ENCODE data around the gene C1orf53. TPM values are rescaled to one million over a fixed set of nuclear protein-coding genes. Genes with fewer than 3 reads are reported as not detected.
"Not testable (repeated sequence)": the region's sequence is repeated elsewhere in the genome, so short reads cannot be mapped to it uniquely, and the experiment has no call there.

C1orf53 gene
- 10 to 100 TPM in 7 of 9 donors, 1 to 10 TPM in 2; 8.9 to 63.8 (median 15.3) TPM for total RNA-seq
- 10 to 100 TPM; 10.4 to 20.5 (median 15.4) TPM for polyA plus RNA-seq
- long read RNA-seq, donor 1, transcript C1orf53-201 (3 exons, 588 nt) = major isoform, 23 of 23 reads
- long read RNA-seq, donor 1, partial matches to known transcripts = 0 of 23 reads
- long read RNA-seq, donor 1, other reads (novel, unspliced or antisense) = 0 of 23 reads
- long read RNA-seq, donor 2, transcript C1orf53-201 (3 exons, 588 nt) = major isoform, 19 of 19 reads
- long read RNA-seq, donor 2, partial matches to known transcripts = 0 of 19 reads
- long read RNA-seq, donor 2, other reads (novel, unspliced or antisense) = 0 of 19 reads
- long read RNA-seq, donor 3, transcript C1orf53-201 (3 exons, 588 nt) = major isoform, 12 of 12 reads
- long read RNA-seq, donor 3, partial matches to known transcripts = 0 of 12 reads
- long read RNA-seq, donor 3, other reads (novel, unspliced or antisense) = 0 of 12 reads
- long read RNA-seq, donor 4, transcript C1orf53-201 (3 exons, 588 nt) = major isoform, 9 of 11 reads
- long read RNA-seq, donor 4, partial matches to known transcripts = 0 of 11 reads
- long read RNA-seq, donor 4, other reads (novel, unspliced or antisense) = 2 of 11 reads
- long read RNA-seq, donor 5, transcript C1orf53-201 (3 exons, 588 nt) = major isoform, 12 of 16 reads
- long read RNA-seq, donor 5, partial matches to known transcripts = 1 of 16 reads
- long read RNA-seq, donor 5, other reads (novel, unspliced or antisense) = 3 of 16 reads
- long read RNA-seq, donor 6, transcript C1orf53-201 (3 exons, 588 nt) = major isoform, 6 of 9 reads
- long read RNA-seq, donor 6, partial matches to known transcripts = 1 of 9 reads
- long read RNA-seq, donor 6, other reads (novel, unspliced or antisense) = 2 of 9 reads
- long read RNA-seq, donor 7, transcript C1orf53-201 (3 exons, 588 nt) = major isoform, 11 of 11 reads
- long read RNA-seq, donor 7, partial matches to known transcripts = 0 of 11 reads
- long read RNA-seq, donor 7, other reads (novel, unspliced or antisense) = 0 of 11 reads
- long read RNA-seq, donor 8, transcript C1orf53-201 (3 exons, 588 nt) = major isoform, 16 of 18 reads
- long read RNA-seq, donor 8, partial matches to known transcripts = 0 of 18 reads
- long read RNA-seq, donor 8, other reads (novel, unspliced or antisense) = 0 of 18 reads
- long read RNA-seq, donor 9, transcript C1orf53-201 (3 exons, 588 nt) = major isoform, 19 of 19 reads
- long read RNA-seq, donor 9, partial matches to known transcripts = 0 of 19 reads
- long read RNA-seq, donor 9, other reads (novel, unspliced or antisense) = 0 of 19 reads
- long read RNA-seq, donor 10, transcript C1orf53-201 (3 exons, 588 nt) = major isoform, 9 of 9 reads
- long read RNA-seq, donor 10, partial matches to known transcripts = 0 of 9 reads
- long read RNA-seq, donor 10, other reads (novel, unspliced or antisense) = 0 of 9 reads

- H3K9me3 ChIP-seq (replicated peaks in 1 of 3) = no peaks in the 10 kb centered on the region
- intact Hi-C loops (cut with DNase I) = no loop called here
- no peaks in the 10 kb centered on the region for H3K36me3 ChIP-seq (replicated peaks in 1 of 2)
- peaks cover 0 to 5% of the 10 kb centered on the region in 2 donors for H3K4me1 ChIP-seq (replicated peaks in 1 of 2)
- 0 to 2% (median 0%) methylated on average over 9 to 90 of the region's 90 CpGs for WGBS, 4 donors
- peak within 1 kb of the TSS; percentile 48 to 92 (median 90) for H3K27ac ChIP-seq
- TF ChIP-seq CTCF (IDR thresholded peaks at IDR 0.05) (no peak), POLR2A (IDR thresholded peaks at IDR 0.05) (peak; percentile 39 to 49)
- H3K27me3 ChIP-seq = no peaks in the 10 kb centered on the region
- peak within 1 kb of the TSS; percentile 39 to 91 (median 78) for H3K4me3 ChIP-seq
- peak; percentile 85 to 90 (median 86) for DNase-seq
Observed at GRCh38 chr1:197902454-197903195, at the start of gene C1orf53. Gene C1orf53, plus strand, starts transcription at chr1:197902630. Its CDS starts 20 bp downstream, at chr1:197902650.

GRCh38 chr1:197855751-197856150 lies 46.7 kb upstream of the C1orf53 start:
- H3K9me3 ChIP-seq (replicated peaks in 1 of 3); H3K27me3 ChIP-seq; H3K27ac ChIP-seq; intact Hi-C loops (cut with DNase I); DNase-seq; H3K36me3 ChIP-seq (replicated peaks in 1 of 2); H3K4me3 ChIP-seq; H3K4me1 ChIP-seq (replicated peaks in 1 of 2): not testable (repeated sequence)
- WGBS, 4 donors = 64 to 75% (median 70%) methylated on average over 2 of the region's 2 CpGs

- no peak overlapping the region for H3K4me3 ChIP-seq
- TF ChIP-seq POLR2A (IDR thresholded peaks at IDR 0.05) (no peak), CTCF (IDR thresholded peaks at IDR 0.05) (no peak)
- H3K27me3 ChIP-seq = no peaks in the 10 kb centered on the region
- no peak for DNase-seq
- no peak overlapping the region for H3K27ac ChIP-seq
- 63 to 71% (median 67%) methylated on average over 2 of the region's 2 CpGs for WGBS, 4 donors
- H3K36me3 ChIP-seq (replicated peaks in 1 of 2) = no peaks in the 10 kb centered on the region
- no peaks in the 10 kb centered on the region for H3K9me3 ChIP-seq (replicated peaks in 1 of 3)
- H3K4me1 ChIP-seq (replicated peaks in 1 of 2) = no peaks in the 10 kb centered on the region
- intact Hi-C loops (cut with DNase I) = no loop called here
Observed at GRCh38 chr1:197857477-197857876, 45.0 kb upstream of the C1orf53 start.

GRCh38 chr1:197859024-197859423 lies 43.4 kb upstream of the C1orf53 start:
- Histone ChIP-seq H3K4me3 (no peak overlapping the region), H3K27ac (no peak overlapping the region), H3K4me1 (replicated peaks in 1 of 2) (no peaks in the 10 kb centered on the region), H3K36me3 (replicated peaks in 1 of 2) (no peaks in the 10 kb centered on the region), H3K9me3 (replicated peaks in 1 of 3) (no peaks in the 10 kb centered on the region), H3K27me3 (no peaks in the 10 kb centered on the region)
- intact Hi-C loops (cut with DNase I) = no loop called here
- TF ChIP-seq CTCF (IDR thresholded peaks at IDR 0.05) = no peak
- TF ChIP-seq POLR2A (IDR thresholded peaks at IDR 0.05) = no peak
- WGBS, 4 donors = 74 to 94% (median 85%) methylated on average over 1 of the region's 1 CpG
- no peak for DNase-seq

Data from adrenal gland (tissue), 19 donors.